ENCODE measurements around the gene SLC9A3. TPM values are rescaled to one million over a fixed set of nuclear protein-coding genes. Genes with fewer than 3 reads are reported as not detected.

Gene SLC9A3
- total and polyA plus RNA-seq, 2 of the 13 experiments (the other 11 are each of a cell fraction or from before 2014, with no cell fraction given) = 1.5 to 1.8 TPM

- TF ChIP-seq, protein P1, sequence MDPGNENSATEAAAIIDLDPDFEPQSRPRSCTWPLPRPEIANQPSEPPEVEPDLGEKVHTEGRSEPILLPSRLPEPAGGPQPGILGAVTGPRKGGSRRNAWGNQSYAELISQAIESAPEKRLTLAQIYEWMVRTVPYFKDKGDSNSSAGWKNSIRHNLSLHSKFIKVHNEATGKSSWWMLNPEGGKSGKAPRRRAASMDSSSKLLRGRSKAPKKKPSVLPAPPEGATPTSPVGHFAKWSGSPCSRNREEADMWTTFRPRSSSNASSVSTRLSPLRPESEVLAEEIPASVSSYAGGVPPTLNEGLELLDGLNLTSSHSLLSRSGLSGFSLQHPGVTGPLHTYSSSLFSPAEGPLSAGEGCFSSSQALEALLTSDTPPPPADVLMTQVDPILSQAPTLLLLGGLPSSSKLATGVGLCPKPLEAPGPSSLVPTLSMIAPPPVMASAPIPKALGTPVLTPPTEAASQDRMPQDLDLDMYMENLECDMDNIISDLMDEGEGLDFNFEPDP (CRISPR knock-in tag; conservative IDR thresholded peaks at IDR 0.05) = 0 out of 2 replicates have a peak, but pooled peaks have one; percentile 63
- no peak for TF ChIP-seq ZNF639 (CRISPR knock-in tag; conservative IDR thresholded peaks at IDR 0.05)
- TF ChIP-seq NFE2L1 (CRISPR knock-in tag; IDR thresholded peaks at IDR 0.05; ENCODE audit: borderline replicate concordance) = no peak
- TF ChIP-seq RNF219 (CRISPR knock-in tag; IDR thresholded peaks at IDR 0.05) = no peak
- no peak for TF ChIP-seq SP2 (CRISPR knock-in tag; IDR thresholded peaks at IDR 0.05)
- no peak for TF ChIP-seq ZNF841 (CRISPR knock-in tag; IDR thresholded peaks at IDR 0.05; ENCODE audit: borderline replicate concordance)
- no peak for TF ChIP-seq PCBP2 (optimal IDR thresholded peaks at IDR 0.05; ENCODE audit: low read depth, low read length, poor library complexity, severe bottlenecking)
- TF ChIP-seq JARID2 (CRISPR knock-in tag; IDR thresholded peaks at IDR 0.05; ENCODE audit: insufficient replicate concordance) = no peak
- TF ChIP-seq ZBTB7B (CRISPR knock-in tag; IDR thresholded peaks at IDR 0.05) = 0 out of 2 replicates have a peak, but pooled peaks have one; percentile 20
- no peak for TF ChIP-seq ZZZ3 (CRISPR knock-in tag; IDR thresholded peaks at IDR 0.05; ENCODE audit: borderline replicate concordance)
- no peak for TF ChIP-seq ZNF816 (CRISPR knock-in tag; IDR thresholded peaks at IDR 0.05; ENCODE audit: borderline replicate concordance)
- no peak for TF ChIP-seq KLF15 (CRISPR knock-in tag; IDR thresholded peaks at IDR 0.05; ENCODE audit: borderline replicate concordance)
- TF ChIP-seq SALL1 (CRISPR knock-in tag; IDR thresholded peaks at IDR 0.05) = 0 out of 2 replicates have a peak, but pooled peaks have one; percentile 21
- no peak for TF ChIP-seq THAP8 (CRISPR knock-in tag; IDR thresholded peaks at IDR 0.05; ENCODE audit: borderline replicate concordance)
- no peak for TF ChIP-seq KAT2B (IDR thresholded peaks at IDR 0.05; ENCODE audit: borderline replicate concordance, low read depth, low read length)
- no peak for TF ChIP-seq DRAP1 (CRISPR knock-in tag; IDR thresholded peaks at IDR 0.05)
- no peak for TF ChIP-seq BRD4 (CRISPR knock-in tag; IDR thresholded peaks at IDR 0.05)
- TF ChIP-seq SSRP1 (CRISPR knock-in tag; IDR thresholded peaks at IDR 0.05) = no peak
- TF ChIP-seq ZNF589 (CRISPR knock-in tag; conservative IDR thresholded peaks at IDR 0.05) = no peak
- TF ChIP-seq ZNF607 (CRISPR knock-in tag; IDR thresholded peaks at IDR 0.05; ENCODE audit: borderline replicate concordance) = no peak
- no peak for TF ChIP-seq NFIB (CRISPR knock-in tag; IDR thresholded peaks at IDR 0.05; ENCODE audit: borderline replicate concordance)
- TF ChIP-seq KLF12 (CRISPR knock-in tag; IDR thresholded peaks at IDR 0.05; ENCODE audit: borderline replicate concordance) = no peak
- no peak for TF ChIP-seq FOXK1 (CRISPR knock-in tag; IDR thresholded peaks at IDR 0.05; ENCODE audit: borderline replicate concordance, low read depth)
- TF ChIP-seq ZNF768 (CRISPR knock-in tag; IDR thresholded peaks at IDR 0.05) = peak; percentile 46; the same call in 1 of the 2 replicates
These were observed 93.1 kb downstream of the SLC9A3 start (continued) for GRCh38 chr5:431001-431710.

Measured in HepG2 (cell line).